HG03095 (cell line): ENCODE data around the gene DCP1A.
"Not testable (repeated sequence)": the region's sequence is repeated elsewhere in the genome, so short reads cannot be mapped to it uniquely, and the experiment has no call there.

Experiments used
- ATAC-seq: cut with Tn5 transposase; IDR thresholded peaks from one replicate; pipeline ENCODE4 v1.9.1; 2021; ENCODE audit warnings: moderate library complexity; ENCODE audit not compliant: unreplicated experiment

Gene DCP1A

GRCh38 chr3:53347261-53348064 is at the start of gene DCP1A:
Gene DCP1A, minus strand, starts transcription at chr3:53347543. Its CDS starts 26 bp downstream, at chr3:53347517.
- peak; percentile 94 for ATAC-seq

GRCh38 chr3:53384465-53385423 is 37.4 kb upstream of the DCP1A start:
- no peak for ATAC-seq

DNA sequence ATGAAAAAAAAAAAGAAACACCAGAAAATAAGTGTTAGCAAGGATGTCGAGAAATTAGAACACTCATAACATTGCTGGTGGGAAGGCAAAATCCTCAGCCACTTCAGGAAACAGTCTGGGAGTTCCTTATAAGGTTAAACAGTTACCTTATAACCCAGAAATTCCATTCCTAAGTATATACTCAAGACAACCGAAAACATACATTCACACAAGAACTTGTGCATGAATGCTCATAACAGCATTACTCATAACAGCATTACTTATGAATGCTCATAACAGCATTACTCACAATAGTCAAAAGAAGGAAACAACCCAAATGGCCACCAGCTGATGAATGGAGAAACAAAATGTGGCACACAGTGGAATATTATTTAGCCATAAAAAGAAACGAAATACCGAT is 34.8 kb upstream of the DCP1A start:
- ATAC-seq = no peak

GRCh38 chr3:53380306-53380705 is 33.0 kb upstream of the DCP1A start:
- no peak for ATAC-seq

DNA sequence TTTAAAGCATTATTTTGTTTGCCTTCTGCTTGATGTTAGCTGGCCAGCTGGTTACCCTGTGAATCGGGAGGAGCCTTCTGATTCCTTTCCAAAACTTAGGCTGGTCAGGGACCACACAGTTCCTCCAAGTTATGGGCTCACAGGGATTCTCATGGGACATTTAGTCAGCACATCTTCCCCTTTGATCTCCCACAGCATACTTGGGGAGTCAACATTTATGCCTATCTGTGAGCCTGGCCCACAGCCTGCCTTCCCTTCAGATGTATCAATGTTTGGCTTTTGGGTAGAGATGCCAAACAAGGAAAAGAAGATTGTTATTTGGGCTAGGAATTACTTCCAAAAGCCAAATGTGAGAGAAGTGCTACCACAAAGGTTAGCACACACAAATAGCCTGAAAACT is 32.6 kb upstream of the DCP1A start:
- no peak for ATAC-seq

DNA sequence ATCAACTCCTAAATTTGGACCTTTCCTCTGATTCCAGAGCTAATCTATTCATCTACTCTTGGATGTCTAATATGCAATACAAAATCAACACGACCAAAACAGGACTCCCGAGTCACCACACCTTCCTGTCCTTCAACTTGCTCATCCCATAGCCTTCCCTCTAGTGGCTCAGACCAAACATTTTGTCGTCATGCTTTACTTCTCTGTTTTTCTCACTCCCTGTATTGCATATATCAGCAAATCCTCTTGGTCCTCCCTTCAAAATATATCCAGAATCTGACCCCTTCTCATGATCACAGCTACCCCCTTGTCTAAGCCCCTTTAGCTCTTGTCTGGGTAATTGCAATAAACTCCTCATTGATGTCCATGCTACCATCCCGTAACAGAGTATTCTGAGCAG is 30.5 kb upstream of the DCP1A start:
- no peak for ATAC-seq

GRCh38 chr3:53376679-53377078 is 29.3 kb upstream of the DCP1A start:
- no peak for ATAC-seq

- no peak for ATAC-seq
Measured at GRCh38 chr3:53375019-53375418, 27.7 kb upstream of the DCP1A start.

- ATAC-seq = not testable (repeated sequence)
Measured at GRCh38 chr3:53370719-53371118, 23.4 kb upstream of the DCP1A start.

- ATAC-seq = no peak
Measured at GRCh38 chr3:53361852-53362251, 14.5 kb upstream of the DCP1A start.

DNA sequence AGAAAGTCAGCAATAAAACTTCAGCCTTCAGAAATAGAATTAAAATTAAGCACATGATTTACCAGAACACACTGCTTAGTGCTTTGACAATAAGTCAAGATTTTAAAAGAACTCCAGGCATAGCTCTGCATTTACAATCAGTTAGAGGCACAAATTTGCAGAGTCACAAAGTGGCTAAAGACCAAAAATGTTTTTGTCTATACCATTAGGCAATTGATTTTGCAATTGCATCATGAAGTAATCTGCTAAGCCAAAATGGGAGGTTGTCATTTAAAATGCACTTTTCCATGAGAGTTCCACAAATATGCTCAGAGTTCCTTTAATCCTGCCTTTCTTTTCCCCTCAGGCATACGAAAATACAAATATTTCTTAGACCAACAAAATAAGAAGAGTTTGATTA is 10.1 kb upstream of the DCP1A start:
- no peak for ATAC-seq

DNA sequence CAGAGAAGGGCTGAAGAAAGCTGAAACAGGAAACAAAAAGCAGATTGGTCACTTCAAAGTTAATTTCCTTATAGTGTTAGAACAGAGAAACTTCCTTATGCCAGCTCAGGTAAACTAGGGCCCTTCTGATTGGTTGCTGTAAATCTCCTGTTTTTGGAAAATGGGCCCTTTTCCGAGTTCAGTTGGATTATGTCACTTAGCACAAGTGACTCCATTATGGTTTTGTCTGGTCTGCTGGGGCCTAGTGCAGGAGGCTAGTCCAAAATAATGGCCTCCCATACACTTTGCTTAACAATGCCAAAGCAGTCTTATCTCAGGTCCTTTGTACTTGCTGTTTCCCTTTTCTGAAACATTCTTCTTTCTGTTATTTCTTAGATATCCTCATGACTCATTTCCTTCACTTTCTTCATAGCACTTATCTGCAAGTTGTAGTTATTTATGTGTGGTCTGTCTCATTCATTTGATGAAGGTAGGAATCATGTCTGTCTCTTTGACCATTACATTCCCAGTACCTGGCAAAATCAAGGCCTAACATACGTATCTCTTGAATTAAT is 7.7 kb upstream of the DCP1A start:
- no peak for ATAC-seq

DNA sequence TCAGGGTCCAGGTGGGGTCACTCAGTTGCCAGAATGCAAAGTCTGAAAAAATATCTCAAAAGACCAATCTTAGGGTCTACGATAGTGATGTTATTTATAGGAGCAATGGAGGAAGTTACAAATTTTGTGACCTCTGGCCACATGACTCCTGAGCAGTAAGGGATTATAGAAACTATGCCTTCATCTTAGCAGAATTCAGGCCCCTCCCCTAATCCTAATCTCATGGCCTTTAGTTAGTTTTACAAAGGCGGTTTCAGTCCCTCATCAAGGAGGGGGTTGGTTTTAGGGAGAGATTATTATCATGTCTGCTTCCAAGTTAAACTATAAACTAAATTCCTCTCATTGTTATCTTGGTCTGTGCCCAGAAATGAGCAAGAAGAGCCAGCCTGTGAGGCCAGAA is 5.9 kb upstream of the DCP1A start:
- no peak for ATAC-seq

GRCh38 chr3:53350652-53351051 is 3.3 kb upstream of the DCP1A start:
- ATAC-seq = no peak

- ATAC-seq = not testable (repeated sequence)
Measured at GRCh38 chr3:53348118-53348517, 775 bp upstream of the DCP1A start.

DNA sequence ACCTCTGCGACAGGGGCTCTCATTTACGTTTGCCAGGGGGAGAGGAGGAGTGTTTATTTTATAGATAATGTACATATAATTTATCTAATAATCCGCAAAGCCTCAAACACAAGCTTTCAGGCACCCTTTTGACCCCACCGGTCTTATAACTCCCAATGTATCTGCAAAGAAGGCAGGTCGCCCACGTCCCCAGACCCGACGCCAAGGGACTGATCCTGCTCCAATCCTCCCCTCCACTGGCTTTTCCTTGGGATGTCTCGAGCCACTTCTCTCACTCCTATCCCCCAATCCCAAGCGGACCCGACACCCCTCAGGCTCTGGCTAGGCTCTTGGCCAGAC is 452 bp downstream of the DCP1A start:
- ATAC-seq = peak; percentile 5

- no peak for ATAC-seq
Measured at GRCh38 chr3:53346514-53346913, 829 bp downstream of the DCP1A start.

DNA sequence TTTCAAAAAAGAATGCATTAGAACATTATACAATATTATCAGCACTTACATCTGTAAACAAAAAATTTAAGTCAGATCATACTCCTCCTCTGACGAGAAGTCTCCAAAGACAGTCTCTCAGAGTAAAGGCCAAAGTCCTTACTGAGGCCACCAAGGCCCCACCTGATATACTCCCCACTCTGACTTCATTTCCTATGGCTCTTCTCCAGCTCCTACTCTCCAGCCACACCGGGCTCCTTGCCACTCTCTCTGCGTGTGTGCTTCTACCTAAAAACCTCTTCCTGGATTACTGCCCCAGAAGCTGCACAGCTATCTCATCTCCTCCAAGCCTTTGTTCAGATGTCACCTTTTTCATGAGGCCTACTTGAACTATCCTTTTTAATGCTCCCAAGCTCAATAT is 5.0 kb downstream of the DCP1A start:
- no peak for ATAC-seq

DNA sequence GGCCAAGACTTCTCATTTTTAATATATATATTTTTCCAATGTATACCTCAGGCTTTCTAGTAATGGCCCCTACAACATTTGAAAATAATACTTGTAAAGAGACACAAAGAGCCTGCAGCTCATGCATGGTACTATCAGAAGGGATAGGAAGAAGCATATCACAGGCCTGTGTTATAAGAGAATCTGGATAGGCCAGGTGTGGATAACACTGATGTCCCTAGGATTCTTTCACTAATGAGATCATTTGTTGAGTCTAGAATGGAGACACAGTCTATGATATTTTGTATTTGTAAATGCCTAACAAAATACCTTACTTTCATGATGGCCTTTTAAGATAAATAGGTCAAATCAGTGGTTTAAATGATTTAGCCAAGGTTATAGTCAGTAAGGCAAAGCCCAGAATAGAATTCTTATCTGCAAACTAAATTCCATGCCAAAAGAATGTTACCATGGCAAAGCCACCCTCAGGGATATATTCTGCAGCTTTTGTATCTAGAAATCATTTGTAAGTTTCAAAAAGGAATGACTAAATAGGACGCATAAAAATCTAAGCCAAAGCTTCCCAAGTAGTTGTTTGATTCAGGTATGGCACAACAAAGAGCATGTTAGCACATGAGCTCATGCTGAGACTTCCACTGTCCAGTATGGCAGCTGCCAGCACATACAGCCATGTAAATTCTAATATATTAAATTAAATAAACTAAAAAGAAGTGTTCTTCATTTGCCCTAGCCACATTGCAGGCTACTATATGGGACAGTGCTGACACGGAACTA is 10.0 kb downstream of the DCP1A start:
- ATAC-seq = no peak

GRCh38 chr3:53334742-53335141 is 12.6 kb downstream of the DCP1A start:
- no peak for ATAC-seq

DNA sequence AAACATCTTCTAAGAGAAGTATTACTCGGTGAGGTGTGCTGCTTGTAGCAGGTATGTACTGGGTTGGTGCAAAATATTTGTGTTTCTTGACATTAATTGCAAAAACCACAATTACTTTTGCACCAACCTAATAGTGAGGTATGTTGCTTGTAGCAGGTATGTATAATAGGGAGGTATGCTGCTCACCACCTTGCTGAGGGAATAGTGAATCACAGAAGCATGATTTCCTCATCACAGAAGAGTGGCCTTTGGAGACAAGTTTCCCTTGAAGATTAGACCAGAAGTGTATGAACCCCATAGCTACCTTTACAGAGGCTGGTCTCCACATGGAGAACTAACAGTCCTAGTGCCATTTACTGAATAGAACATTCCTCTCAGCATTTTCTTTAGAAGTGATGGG is 15.5 kb downstream of the DCP1A start:
- no peak for ATAC-seq
